ENCODE data around the gene NOSIP.

- TF ChIP-seq CTCF (conservative IDR thresholded peaks at IDR 0.05; ENCODE audit: low read length) (no peak), EZH2phosphoT487 (IDR thresholded peaks at IDR 0.05; ENCODE audit: borderline replicate concordance, low read depth, low read length) (no peak)
Observed at GRCh38 chr19:49554701-49555181, 25.6 kb downstream of the NOSIP start.
